PC-3 (cell line): ENCODE results near the gene MLF2. TPM values are rescaled to one million over a fixed set of nuclear protein-coding genes. Genes with fewer than 3 reads are reported as not detected.
"Not testable (repeated sequence)": the region's sequence is repeated elsewhere in the genome, so short reads cannot be mapped to it uniquely, and the experiment has no call there.

Source experiments
- ATAC-seq: fragments of 200-7000 bp; cut with Tn5 transposase; 2 replicates; pipeline ENCODE4 v1.9.1; 2020; ENCODE audit warnings: mild to moderate bottlenecking, moderate library complexity
- BruUV-seq: library from RNA; stranded (reverse); fragments of 400-500 nt; replicated peaks from 2 replicates; lab custom pipeline; 2021; lab: Mats Ljungman, UMichigan
- CTCF ChIA-PET: fragments of 300-600 bp; sonication (Branson Sonifier 250); formaldehyde crosslinking; loops from one replicate; lab custom pipeline; 2022; ENCODE audit warnings: antibody characterized with exemption; lab: Charles Lee
- POLR2A ChIA-PET: fragments of 300-600 bp; sonication (Branson Sonifier 250); formaldehyde crosslinking; loops from one replicate; lab custom pipeline; 2022; ENCODE audit warnings: antibody characterized with exemption; ENCODE audit not compliant: unreplicated experiment; lab: Charles Lee
- DNase-seq: peaks from one replicate; pipeline ENCODE4 v3.0.0-alpha.2; 2015
- H2AFZ ChIP-seq: fragments of 300-600 bp; sonication (generic); 2 replicates; pipeline ENCODE4 v1.6.0; 2016; ENCODE audit warnings: antibody characterized with exemption, low read length
- H3F3A ChIP-seq: fragments of 300-600 bp; sonication (generic); one replicate; pipeline ENCODE4 v1.6.0; 2017; ENCODE audit warnings: antibody characterized with exemption, low read length, control low read depth, mild to moderate bottlenecking; ENCODE audit not compliant: unreplicated experiment
- H3K27ac ChIP-seq: fragments of 300-600 bp; sonication (generic); 2 replicates; pipeline ENCODE4 v1.5.1; 2016; ENCODE audit warnings: mild to moderate bottlenecking, low read length
- H3K27me3 ChIP-seq: fragments of 300-600 bp; sonication (generic); 2 replicates; pipeline ENCODE4 v1.6.1; 2016; ENCODE audit warnings: low read length, mixed read lengths
- H3K36me3 ChIP-seq: fragments of 300-600 bp; sonication (generic); 2 replicates; pipeline ENCODE4 v1.6.1; 2016; ENCODE audit warnings: low read depth, mixed run types, low read length, mixed read lengths
- H3K4me1 ChIP-seq: fragments of 300-600 bp; sonication (generic); 2 replicates; pipeline ENCODE4 v1.5.1; 2016; ENCODE audit warnings: low read length; ENCODE audit not compliant: insufficient read depth
- H3K4me2 ChIP-seq: fragments of 300-600 bp; sonication (generic); 2 replicates; pipeline ENCODE4 v1.6.0; 2016; ENCODE audit warnings: low read length
- H3K4me3 ChIP-seq: fragments of 300-600 bp; sonication (generic); 2 replicates; pipeline ENCODE4 v1.5.1; 2016; ENCODE audit warnings: mild to moderate bottlenecking, low read length, mixed read lengths
- H3K79me2 ChIP-seq: fragments of 300-600 bp; sonication (generic); 2 replicates; pipeline ENCODE4 v1.6.1; 2017; ENCODE audit warnings: low read length, mixed read lengths
- H3K9ac ChIP-seq: fragments of 300-600 bp; sonication (generic); 2 replicates; pipeline ENCODE4 v1.6.0; 2016; ENCODE audit warnings: mild to moderate bottlenecking, low read length
- H3K9me2 ChIP-seq: fragments of 300-600 bp; sonication (generic); replicated peaks from 2 replicates; pipeline ENCODE4 v1.6.1; 2016; ENCODE audit warnings: mixed run types, low read length, mixed read lengths
- H3K9me3 ChIP-seq: fragments of 300-600 bp; sonication (generic); 2 replicates; pipeline ENCODE4 v1.6.1; 2016; ENCODE audit warnings: low read length, mixed read lengths
- H4K20me1 ChIP-seq: fragments of 300-600 bp; sonication (generic); 2 replicates; pipeline ENCODE4 v1.6.1; 2016; ENCODE audit warnings: low read length, mixed read lengths
- EZH2 ChIP-seq: fragments of 300-600 bp; sonication (generic); IDR thresholded peaks from one replicate; pipeline ENCODE4 v1.6.1; 2017; ENCODE audit warnings: antibody characterized with exemption, mild to moderate bottlenecking, low read length; ENCODE audit not compliant: unreplicated experiment
- EZH2phosphoT487 ChIP-seq: fragments of 300-600 bp; sonication (generic); IDR thresholded peaks from 2 replicates; pipeline ENCODE4 v1.6.1; 2018; ENCODE audit warnings: mild to moderate bottlenecking, antibody characterized with exemption, low read length, borderline replicate concordance
- intact Hi-C: fragments of 100-400 bp; cut with micrococcal nuclease; formaldehyde crosslinking; loops from 2 replicates; pipeline ENCODE4 v1.9.0; 2023
- total RNA-seq: library from RNA; depleted of rRNA; stranded (reverse); fragments of >200 nt; gene quantifications from 2 replicates; pipeline ENCODE4 v1.2.3, GENCODE V29; 2014
- TF ChIP-seq, protein P1 (sequence below): fragments of 300-600 bp; sonication (generic); conservative IDR thresholded peaks from 2 replicates; pipeline ENCODE4 v1.5.1; 2017; ENCODE audit warnings: antibody characterized with exemption, low read depth, mild to moderate bottlenecking, low read length

Gene MLF2
- total RNA-seq, 1 experiment from 2014 or later = 222 TPM

GRCh38 chr12:6716874-6717437 is 36.0 kb downstream of the MLF2 start:
- Histone ChIP-seq H3K36me3 (no peaks in the 10 kb centered on the region), H3K9me3 (no peaks in the 10 kb centered on the region), H3K4me1 (no peaks in the 10 kb centered on the region), H3K9ac (no peak overlapping the region), H3K9me2 (no peaks in the 10 kb centered on the region), H3K27ac (no peak overlapping the region), H4K20me1 (no peaks in the 10 kb centered on the region), H3K27me3 (no peaks in the 10 kb centered on the region), H2AFZ (no peak overlapping the region), H3K79me2 (no peaks in the 10 kb centered on the region), H3K4me2 (no peak overlapping the region), H3K4me3 (no peak overlapping the region), H3F3A (no peaks in the 10 kb centered on the region)
- no peak for DNase-seq
- TF ChIP-seq, protein P1, sequence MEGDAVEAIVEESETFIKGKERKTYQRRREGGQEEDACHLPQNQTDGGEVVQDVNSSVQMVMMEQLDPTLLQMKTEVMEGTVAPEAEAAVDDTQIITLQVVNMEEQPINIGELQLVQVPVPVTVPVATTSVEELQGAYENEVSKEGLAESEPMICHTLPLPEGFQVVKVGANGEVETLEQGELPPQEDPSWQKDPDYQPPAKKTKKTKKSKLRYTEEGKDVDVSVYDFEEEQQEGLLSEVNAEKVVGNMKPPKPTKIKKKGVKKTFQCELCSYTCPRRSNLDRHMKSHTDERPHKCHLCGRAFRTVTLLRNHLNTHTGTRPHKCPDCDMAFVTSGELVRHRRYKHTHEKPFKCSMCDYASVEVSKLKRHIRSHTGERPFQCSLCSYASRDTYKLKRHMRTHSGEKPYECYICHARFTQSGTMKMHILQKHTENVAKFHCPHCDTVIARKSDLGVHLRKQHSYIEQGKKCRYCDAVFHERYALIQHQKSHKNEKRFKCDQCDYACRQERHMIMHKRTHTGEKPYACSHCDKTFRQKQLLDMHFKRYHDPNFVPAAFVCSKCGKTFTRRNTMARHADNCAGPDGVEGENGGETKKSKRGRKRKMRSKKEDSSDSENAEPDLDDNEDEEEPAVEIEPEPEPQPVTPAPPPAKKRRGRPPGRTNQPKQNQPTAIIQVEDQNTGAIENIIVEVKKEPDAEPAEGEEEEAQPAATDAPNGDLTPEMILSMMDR = no peak
- TF ChIP-seq EZH2phosphoT487 (no peak), EZH2 (no peak)
- TSS peak; percentile 67 for BruUV-seq
- CTCF ChIA-PET = interaction anchor here (0.7 kb wide), 1 partner anchor 18 kb away, joined by 3 read pairs; no protein-coding TSS in a partner anchor
- intact Hi-C loops = no loop called here
- ATAC-seq = no peak
- POLR2A ChIA-PET = no interaction called here

DNA sequence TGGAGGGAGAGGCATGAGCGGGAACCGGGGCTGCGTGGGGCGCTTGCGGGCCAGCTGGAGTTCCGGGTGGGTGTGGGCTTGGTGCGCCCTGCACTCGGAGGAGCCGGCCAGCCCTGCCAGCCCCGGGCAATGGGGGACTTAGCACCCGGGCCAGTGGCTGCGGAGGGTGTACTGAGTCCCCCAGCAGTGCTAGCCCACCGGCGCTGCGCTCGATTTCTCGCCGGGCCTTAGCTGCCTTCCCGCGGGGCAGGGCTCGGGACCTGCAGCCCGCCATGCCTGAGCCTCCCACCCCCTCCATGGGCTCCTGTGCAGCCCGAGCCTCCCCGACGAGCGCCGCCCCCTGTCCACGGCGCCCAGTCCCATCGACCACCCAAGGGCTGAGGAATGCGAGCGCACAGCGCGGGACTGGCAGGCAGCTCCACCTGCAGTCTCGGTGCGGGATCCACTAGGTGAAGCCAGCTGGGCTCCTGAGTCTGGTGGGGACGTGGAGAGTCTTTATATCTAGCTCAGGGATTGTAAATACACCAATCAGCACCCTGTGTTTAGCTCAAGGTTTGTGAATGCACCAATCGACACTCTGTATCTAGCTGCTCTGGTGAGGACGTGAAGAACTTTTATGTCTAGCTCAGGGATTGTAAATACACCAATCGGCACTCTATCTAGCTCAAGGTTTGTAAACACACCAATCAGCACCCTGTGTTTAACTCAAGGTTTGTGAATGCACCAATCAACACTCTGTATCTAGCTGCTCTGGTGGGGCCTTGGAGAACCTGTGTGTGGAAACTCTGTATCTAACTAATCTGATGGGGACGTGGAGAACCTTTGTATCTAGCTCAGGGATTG is 36.7 kb downstream of the MLF2 start:
- not testable (repeated sequence) for H4K20me1 ChIP-seq, DNase-seq, BruUV-seq

GRCh38 chr12:6708960-6709394 is 44.0 kb downstream of the MLF2 start:
- Histone ChIP-seq H3K79me2 (no peaks in the 10 kb centered on the region), H2AFZ (no peak overlapping the region), H3K36me3 (no peaks in the 10 kb centered on the region), H3K27me3 (no peaks in the 10 kb centered on the region), H3K4me3 (no peak overlapping the region), H4K20me1 (no peaks in the 10 kb centered on the region), H3K9me2 (no peaks in the 10 kb centered on the region), H3K4me1 (no peaks in the 10 kb centered on the region), H3K9me3 (no peaks in the 10 kb centered on the region), H3K4me2 (no peak overlapping the region), H3F3A (no peaks in the 10 kb centered on the region), H3K27ac (no peak overlapping the region), H3K9ac (no peak overlapping the region)
- no peak for ATAC-seq
- POLR2A ChIA-PET = interaction anchor here (0.6 kb wide), 1 partner anchor 178 kb away, joined by 4 read pairs; no protein-coding TSS in a partner anchor
- no TSS peak for BruUV-seq
- CTCF ChIA-PET = no interaction called here
- peak; percentile 8 for DNase-seq
- intact Hi-C loops = no loop called here
- TF ChIP-seq, protein P1 = no peak
- no peak for TF ChIP-seq EZH2
- TF ChIP-seq EZH2phosphoT487 = no peak

More for the DNA sequence above, 36.7 kb downstream of the MLF2 start:
- POLR2A ChIA-PET, H3K4me1 ChIP-seq, H3K36me3 ChIP-seq, H3K79me2 ChIP-seq, H3K9ac ChIP-seq, H3K9me3 ChIP-seq, H3K4me3 ChIP-seq, H3K27me3 ChIP-seq, H3F3A ChIP-seq, H3K4me2 ChIP-seq, H2AFZ ChIP-seq, intact Hi-C loops, ATAC-seq, H3K9me2 ChIP-seq, H3K27ac ChIP-seq: not testable (repeated sequence)
- CTCF ChIA-PET = interaction anchor here (0.7 kb wide), 1 partner anchor 19 kb away, joined by 3 read pairs; no protein-coding TSS in a partner anchor

- H3K4me2 ChIP-seq, CTCF ChIA-PET, H3K79me2 ChIP-seq, intact Hi-C loops, ATAC-seq, H3K9me2 ChIP-seq, H3K27ac ChIP-seq, H4K20me1 ChIP-seq, H3K4me3 ChIP-seq, H3K9me3 ChIP-seq, H2AFZ ChIP-seq, BruUV-seq, DNase-seq, H3K36me3 ChIP-seq, H3K9ac ChIP-seq, H3K4me1 ChIP-seq, H3K27me3 ChIP-seq, H3F3A ChIP-seq: not testable (repeated sequence)
- POLR2A ChIA-PET = interaction anchor here (0.6 kb wide), 1 partner anchor 179 kb away, joined by 4 read pairs; no protein-coding TSS in a partner anchor
Measured at GRCh38 chr12:6708351-6708750, 44.6 kb downstream of the MLF2 start.
